ENCODE measurements around the gene CYGB. TPM values are rescaled to one million over a fixed set of nuclear protein-coding genes. Genes with fewer than 3 reads are reported as not detected.

CYGB gene
- total RNA-seq: 1.5 and 21.0 TPM in 2 replicates

DNA sequence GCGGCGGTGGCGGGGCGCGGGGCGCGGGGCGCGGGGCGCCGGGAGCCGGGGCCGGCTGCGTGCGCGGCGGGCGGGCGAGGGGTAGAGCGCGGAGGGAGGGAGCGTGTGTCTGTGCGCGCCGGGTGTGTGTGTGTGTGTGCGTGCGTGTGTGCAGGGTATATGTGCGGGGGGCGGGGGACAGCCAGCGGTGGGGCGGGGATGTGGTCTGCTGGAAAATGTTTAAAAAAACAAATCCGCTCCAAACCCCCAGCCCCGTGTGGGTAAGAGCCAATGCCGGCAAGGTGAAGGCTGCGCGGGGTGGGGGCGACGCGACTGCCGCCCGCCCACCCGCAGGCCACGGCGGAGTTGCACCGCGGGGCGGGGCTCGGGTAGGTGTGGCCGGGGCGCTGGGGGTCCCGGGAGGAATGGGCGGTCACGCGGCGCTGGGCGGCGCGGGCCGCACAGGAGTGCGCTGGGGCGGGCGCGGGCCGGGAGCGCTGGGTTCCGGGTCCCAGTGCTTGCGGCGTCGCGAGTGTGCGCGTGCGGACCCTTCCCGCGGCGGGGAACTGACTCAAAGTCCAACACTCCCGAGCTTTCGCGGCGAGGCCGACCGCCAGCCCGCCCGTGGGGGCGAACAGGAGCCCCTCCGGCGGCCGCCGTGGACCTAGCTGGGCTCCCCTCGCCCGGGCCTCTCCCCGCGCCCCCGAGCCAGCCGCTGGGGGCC, at the start of gene CYGB:
Gene CYGB (minus strand): TSS at position 132 of the 703 bp plus-strand sequence. CDS start 167 bp downstream, outside the sequence.

DNA sequence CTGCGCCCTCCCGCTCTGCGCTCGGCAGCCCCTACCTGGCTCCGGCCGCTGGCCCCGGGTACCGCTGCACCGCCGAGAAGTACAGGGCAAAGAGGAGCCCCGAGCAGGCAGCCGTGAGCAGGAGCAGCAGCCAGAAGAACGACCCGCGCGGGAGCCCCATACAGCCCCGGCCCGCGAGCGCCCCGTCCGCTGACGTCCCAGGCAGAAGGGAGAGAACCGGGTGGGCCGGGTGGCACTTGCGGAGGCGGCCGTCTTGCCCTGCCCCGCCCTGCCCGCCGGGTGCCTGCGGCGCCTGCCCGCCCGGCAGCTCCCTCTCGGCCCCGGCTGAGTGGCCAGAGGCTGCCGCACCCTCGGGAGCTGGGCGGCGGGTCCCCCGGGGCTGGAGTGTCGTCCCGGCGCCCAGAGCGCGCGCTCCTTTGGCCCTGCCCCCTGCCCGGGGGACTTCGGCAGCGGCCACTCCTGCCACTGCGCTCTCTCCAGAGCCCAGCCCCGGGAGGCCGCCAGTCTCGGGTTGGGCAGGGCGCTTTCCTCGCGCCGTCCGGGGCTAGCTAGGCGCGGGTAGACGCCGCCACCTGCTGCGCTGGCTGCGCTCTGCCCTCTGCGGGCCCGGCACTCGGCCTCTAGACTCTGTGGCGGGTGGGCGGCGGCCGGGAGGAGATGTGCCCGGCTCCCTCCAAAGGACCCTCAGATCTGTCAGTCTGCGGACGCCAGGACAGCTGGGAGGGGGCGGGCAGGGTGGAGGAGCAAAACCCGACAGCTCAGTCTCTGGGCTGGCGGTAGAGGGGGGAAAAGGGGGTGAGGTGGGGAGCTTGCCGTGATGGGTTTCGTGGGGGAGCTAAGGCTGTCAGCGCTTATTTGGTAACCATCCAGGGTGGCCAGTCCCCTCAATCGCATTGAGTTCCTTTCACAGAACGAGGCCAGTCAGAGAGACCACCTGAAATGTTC, 48.4 kb upstream of the CYGB start, which contains the start of gene ST6GALNAC2:
Gene ST6GALNAC2 (minus strand): TSS at position 212 of the 945 bp plus-strand sequence. CDS start 52 bp downstream, at position 160.

DNA sequence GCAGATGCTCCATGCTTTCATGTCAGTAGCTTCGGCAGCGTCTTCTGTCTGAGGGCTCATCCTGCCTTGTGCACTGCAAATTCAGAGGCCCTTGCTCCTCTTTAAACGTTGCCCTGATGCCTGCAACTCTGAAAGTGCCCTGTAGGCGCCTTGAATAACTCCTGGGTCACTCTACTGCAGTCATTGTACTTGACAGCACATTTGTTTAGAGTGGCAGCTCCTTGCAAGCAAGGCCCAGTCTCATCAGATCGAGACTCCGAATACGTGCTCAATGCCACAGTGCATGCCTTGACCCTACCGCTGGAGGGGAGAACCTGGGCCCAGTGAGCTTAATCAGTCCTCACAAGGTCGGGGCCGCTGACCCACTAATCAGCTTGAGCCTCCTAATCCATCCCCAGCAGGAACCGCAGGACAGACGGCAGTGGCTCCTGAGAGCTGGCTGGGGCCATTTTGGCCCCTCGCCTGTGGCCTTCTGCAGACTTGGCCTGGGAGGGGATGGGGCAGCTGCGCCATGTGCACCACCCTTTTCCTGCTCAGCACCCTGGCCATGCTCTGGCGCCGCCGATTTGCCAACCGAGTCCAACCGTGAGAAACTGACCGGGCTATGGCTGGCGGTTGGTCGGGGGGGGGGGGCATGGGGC, 2.2 kb upstream of the CYGB start, which contains the start of gene PRCD:
Gene PRCD (plus strand): TSS at position 414 of the 641 bp plus-strand sequence. CDS start 98 bp downstream, at position 512.

DNA sequence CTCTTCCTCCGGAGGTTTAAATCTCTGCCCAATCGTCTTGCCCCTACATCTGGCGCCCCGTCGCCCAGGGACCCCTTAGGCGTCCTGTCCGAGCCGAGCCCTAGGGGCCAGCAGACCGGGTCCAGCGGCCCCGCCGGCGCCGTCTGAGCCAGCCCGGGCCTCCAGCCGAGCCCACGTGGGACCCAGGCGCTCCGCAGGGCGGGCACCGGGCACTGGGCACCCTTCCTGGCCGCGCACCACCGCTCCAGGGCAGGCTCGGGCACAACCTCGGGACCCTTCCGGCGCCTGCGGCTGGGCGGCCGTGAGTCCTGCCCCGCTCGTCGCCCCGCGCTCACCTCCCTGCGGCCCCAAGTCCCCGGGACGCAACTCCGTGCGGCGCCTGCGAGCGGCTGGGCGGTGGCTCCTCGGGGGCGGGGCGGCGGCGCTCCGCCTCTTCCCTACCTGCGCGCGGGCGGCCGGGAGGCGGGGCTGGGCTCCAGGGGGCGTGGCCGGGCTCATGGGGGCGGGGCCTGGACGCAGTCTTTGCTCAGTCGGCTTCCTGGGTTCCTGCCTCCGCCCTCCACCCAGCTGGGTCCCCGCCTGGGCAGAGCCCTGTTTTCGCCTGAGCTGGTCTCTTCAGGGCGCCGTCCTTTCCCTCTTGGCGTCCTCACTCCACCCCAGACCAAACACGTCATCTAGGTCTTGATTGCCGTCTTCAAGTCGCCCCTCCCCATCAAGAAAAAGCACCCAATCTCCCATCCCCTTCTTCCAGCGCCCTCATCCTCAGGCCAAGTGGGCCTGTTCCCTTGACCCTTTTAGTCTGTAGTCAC, 36.3 kb downstream of the CYGB start, which contains the start of gene RHBDF2:
Gene RHBDF2 (minus strand): TSS at position 406 of the 809 bp plus-strand sequence. CDS start 19,899 bp downstream, outside the sequence.

Other genes with a start within 250 kb of the CYGB start
- 1.3 and 4.1 TPM in 2 replicates for gene QRICH2, start 229.4 kb downstream of the CYGB start, total RNA-seq
- gene PRPSAP1, start 183.8 kb downstream of the CYGB start, total RNA-seq: 29.2 and 47.7 TPM in 2 replicates
- gene SPHK1, start 153.1 kb downstream of the CYGB start, total RNA-seq: 55.6 and 304 TPM in 2 replicates
- gene UBE2O, start 84.6 kb downstream of the CYGB start, total RNA-seq: 14.1 and 17.1 TPM in 2 replicates
- gene AANAT, start 70.1 kb downstream of the CYGB start, total RNA-seq: not detected in 2 replicates
- gene RHBDF2, start 36.3 kb downstream of the CYGB start, total RNA-seq: 21.1 and 49.9 TPM in 2 replicates
- 0.21 and 3.1 TPM in 2 replicates for gene PRCD, start 2.3 kb upstream of the CYGB start, total RNA-seq
- gene ST6GALNAC2, start 48.2 kb upstream of the CYGB start, total RNA-seq: 123 and 124 TPM in 2 replicates
- 0.96 and 4.5 TPM in 2 replicates for gene ST6GALNAC1, start 106.0 kb upstream of the CYGB start, total RNA-seq
- 121 and 164 TPM in 2 replicates for gene MXRA7, start 173.3 kb upstream of the CYGB start, total RNA-seq
- 13.0 and 28.7 TPM in 2 replicates for gene JMJD6, start 188.9 kb upstream of the CYGB start, total RNA-seq
- gene METTL23, start 189.1 kb upstream of the CYGB start, total RNA-seq: 22.2 and 37.3 TPM in 2 replicates
- 109 and 138 TPM in 2 replicates for gene SRSF2, start 199.6 kb upstream of the CYGB start, total RNA-seq
- gene MFSD11, start 200.4 kb upstream of the CYGB start, total RNA-seq: 17.1 and 37.9 TPM in 2 replicates